K562 (cell line): ENCODE measurements around the gene FBXW8.

Source experiments
- CTCF ChIP-seq, 3 experiments: IDR thresholded peaks in 2 of 3; conservative IDR thresholded peaks in 1 of 3; 2 replicates each; pipeline ENCODE4 v1.5.1; 2011 to 2012; ENCODE audit warnings: low read length in 3 of 3, mild to moderate bottlenecking in 3 of 3, control low read depth in 2 of 3, improper control_type of control experiment in 1 of 3, inconsistent platforms in 1 of 3, low read depth in 1 of 3, mixed read lengths in 1 of 3, moderate library complexity in 1 of 3; ENCODE audit not compliant: insufficient read depth in 2 of 3
- RBM25 ChIP-seq: fragments of 200-400 bp; formaldehyde crosslinking; IDR thresholded peaks from 2 replicates; pipeline ENCODE4 v1.6.1; 2018; ENCODE audit warnings: low read length, low read depth, moderate library complexity; ENCODE audit not compliant: severe bottlenecking
- ZBTB43 ChIP-seq: sonication (generic); formaldehyde crosslinking; IDR thresholded peaks from 2 replicates; pipeline ENCODE4 v1.8.0; 2023; ENCODE audit warnings: mild to moderate bottlenecking, missing genetic modification reagents
- TF ChIP-seq, protein P1 (sequence below): fragments of 450-650 bp; IDR thresholded peaks from 2 replicates; pipeline ENCODE4 v1.6.1; 2016; ENCODE audit warnings: missing biosample characterization, missing genetic modification characterization
- TF ChIP-seq, protein P2 (sequence below), 2 experiments: fragments of 450-650 bp; formaldehyde crosslinking in 1 of 2; IDR thresholded peaks; 2 replicates each; pipeline versions ENCODE4 v1.4.0 to v1.6.1; 2014 to 2020; ENCODE audit warnings: mild to moderate bottlenecking in 2 of 2, borderline replicate concordance in 1 of 2, low read depth in 1 of 2
- TF ChIP-seq, protein P3 (sequence below), 2 experiments: fragments of 450-650 bp; IDR thresholded peaks; 2 replicates each; pipeline ENCODE4 v1.6.1; 2016; ENCODE audit warnings: mild to moderate bottlenecking in 2 of 2, borderline replicate concordance in 1 of 2, low read depth in 1 of 2, moderate library complexity in 1 of 2

DNA sequence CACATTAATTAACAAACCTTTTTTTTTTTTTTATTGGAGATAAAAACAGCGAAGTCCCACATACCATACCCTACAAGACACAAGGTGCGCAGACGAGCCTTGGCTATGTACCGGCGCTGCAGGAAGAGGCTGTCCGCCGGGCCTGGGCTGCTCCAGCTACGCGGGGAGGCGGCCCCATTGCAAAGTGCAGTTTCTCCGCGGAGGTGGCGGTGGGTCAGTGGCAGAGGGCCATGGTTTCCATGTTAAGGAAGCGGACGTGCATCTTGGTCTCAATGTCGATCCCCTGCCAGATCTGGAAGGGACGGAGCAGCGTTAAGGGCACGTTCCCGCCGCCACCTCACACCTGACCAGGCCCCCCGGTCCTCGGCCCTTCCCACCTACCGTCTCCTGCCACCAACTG is 128.2 kb downstream of the FBXW8 start:
- TF ChIP-seq, protein P1, sequence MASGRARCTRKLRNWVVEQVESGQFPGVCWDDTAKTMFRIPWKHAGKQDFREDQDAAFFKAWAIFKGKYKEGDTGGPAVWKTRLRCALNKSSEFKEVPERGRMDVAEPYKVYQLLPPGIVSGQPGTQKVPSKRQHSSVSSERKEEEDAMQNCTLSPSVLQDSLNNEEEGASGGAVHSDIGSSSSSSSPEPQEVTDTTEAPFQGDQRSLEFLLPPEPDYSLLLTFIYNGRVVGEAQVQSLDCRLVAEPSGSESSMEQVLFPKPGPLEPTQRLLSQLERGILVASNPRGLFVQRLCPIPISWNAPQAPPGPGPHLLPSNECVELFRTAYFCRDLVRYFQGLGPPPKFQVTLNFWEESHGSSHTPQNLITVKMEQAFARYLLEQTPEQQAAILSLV, result no peak
- TF ChIP-seq RBM25 (no peak), ZBTB43 (CRISPR knock-in tag) (no peak), CTCF (IDR thresholded peaks at IDR 0.05 in 2 of 3, conservative IDR thresholded peaks at IDR 0.05 in 1 of 3; ENCODE audit: insufficient read depth in 2 of 3, low read depth in 1 of 3, low read length in 3 of 3) (no peak)
- TF ChIP-seq, protein P2, sequence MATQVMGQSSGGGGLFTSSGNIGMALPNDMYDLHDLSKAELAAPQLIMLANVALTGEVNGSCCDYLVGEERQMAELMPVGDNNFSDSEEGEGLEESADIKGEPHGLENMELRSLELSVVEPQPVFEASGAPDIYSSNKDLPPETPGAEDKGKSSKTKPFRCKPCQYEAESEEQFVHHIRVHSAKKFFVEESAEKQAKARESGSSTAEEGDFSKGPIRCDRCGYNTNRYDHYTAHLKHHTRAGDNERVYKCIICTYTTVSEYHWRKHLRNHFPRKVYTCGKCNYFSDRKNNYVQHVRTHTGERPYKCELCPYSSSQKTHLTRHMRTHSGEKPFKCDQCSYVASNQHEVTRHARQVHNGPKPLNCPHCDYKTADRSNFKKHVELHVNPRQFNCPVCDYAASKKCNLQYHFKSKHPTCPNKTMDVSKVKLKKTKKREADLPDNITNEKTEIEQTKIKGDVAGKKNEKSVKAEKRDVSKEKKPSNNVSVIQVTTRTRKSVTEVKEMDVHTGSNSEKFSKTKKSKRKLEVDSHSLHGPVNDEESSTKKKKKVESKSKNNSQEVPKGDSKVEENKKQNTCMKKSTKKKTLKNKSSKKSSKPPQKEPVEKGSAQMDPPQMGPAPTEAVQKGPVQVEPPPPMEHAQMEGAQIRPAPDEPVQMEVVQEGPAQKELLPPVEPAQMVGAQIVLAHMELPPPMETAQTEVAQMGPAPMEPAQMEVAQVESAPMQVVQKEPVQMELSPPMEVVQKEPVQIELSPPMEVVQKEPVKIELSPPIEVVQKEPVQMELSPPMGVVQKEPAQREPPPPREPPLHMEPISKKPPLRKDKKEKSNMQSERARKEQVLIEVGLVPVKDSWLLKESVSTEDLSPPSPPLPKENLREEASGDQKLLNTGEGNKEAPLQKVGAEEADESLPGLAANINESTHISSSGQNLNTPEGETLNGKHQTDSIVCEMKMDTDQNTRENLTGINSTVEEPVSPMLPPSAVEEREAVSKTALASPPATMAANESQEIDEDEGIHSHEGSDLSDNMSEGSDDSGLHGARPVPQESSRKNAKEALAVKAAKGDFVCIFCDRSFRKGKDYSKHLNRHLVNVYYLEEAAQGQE (IDR thresholded peaks at IDR 0.05; ENCODE audit: borderline replicate concordance), result no peak
- TF ChIP-seq, protein P2 (CRISPR knock-in tag; IDR thresholded peaks at IDR 0.05; ENCODE audit: low read depth), result no peak
- TF ChIP-seq, protein P3, sequence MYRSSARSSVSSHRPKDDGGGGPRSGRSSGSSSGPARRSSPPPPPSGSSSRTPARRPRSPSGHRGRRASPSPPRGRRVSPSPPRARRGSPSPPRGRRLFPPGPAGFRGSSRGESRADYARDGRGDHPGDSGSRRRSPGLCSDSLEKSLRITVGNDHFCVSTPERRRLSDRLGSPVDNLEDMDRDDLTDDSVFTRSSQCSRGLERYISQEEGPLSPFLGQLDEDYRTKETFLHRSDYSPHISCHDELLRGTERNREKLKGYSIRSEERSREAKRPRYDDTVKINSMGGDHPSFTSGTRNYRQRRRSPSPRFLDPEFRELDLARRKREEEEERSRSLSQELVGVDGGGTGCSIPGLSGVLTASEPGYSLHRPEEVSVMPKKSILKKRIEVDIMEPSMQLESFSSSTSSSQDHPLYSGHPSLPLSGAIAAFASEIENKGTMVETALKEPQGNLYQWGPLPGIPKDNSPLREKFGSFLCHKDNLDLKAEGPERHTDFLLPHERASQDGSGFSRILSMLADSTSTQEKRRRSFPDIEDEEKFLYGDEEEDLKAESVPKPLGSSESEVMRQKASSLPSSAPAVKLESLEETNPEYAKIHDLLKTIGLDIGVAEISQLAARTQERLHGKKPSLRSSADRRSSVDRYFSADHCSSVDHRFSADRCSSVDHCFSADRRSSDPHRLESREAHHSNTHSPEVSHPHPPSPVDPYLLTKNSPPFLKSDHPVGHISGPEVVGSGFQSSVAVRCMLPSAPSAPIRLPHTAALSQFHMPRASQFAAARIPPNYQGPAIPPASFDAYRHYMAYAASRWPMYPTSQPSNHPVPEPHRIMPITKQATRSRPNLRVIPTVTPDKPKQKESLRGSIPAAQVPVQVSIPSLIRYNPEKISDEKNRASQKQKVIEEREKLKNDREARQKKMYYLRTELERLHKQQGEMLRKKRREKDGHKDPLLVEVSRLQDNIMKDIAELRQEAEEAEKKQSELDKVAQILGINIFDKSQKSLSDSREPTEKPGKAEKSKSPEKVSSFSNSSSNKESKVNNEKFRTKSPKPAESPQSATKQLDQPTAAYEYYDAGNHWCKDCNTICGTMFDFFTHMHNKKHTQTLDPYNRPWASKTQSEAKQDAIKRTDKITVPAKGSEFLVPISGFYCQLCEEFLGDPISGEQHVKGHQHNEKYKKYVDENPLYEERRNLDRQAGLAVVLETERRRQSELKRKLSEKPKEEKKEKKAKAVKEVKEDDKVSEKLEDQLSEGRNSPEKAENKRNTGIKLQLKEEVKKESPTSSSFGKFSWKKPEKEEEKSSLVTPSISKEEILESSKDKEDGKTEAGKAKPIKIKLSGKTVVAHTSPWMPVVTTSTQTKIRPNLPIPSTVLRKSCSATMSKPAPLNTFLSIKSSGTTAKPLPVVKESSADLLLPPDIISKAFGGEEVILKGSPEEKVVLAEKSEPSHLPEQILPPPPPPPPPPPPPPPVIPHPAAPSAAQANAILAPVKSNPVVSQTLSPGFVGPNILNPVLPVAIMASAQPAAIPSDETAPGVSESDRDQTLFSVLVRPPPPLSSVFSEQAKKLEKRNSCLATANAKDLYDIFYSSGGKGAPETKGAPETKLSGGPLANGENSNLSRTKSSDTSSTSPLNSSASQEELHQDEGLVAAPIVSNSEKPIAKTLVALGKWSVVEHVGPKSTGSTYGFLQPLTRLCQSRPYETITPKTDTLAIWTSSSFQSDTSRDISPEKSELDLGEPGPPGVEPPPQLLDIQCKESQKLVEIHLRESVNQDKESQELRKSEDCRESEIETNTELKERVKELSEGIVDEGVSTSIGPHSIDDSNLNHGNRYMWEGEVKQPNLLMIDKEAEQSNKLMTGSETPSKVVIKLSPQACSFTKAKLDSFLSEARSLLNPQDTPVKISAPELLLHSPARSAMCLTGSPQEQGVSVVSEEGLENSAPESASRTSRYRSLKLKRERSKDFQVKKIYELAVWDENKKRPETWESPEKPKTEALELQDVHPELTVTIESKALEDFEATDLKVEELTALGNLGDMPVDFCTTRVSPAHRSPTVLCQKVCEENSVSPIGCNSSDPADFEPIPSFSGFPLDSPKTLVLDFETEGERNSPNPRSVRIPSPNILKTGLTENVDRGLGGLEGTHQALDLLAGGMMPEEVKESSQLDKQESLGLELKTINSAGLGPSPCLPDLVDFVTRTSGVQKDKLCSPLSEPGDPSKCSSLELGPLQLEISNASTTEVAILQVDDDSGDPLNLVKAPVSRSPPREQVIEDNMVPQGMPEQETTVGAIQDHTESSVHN (IDR thresholded peaks at IDR 0.05; ENCODE audit: borderline replicate concordance in 1 of 2, low read depth in 1 of 2), result no peak
